Fibroblast of gingiva (primary cell): ENCODE data around the gene MCEMP1.

ENCODE experiments used
- DNase-seq: peaks from one replicate; pipeline ENCODE4 v3.0.0-alpha.2; 2011; ENCODE audit warnings: low read depth

MCEMP1 gene

GRCh38 chr19:7670790-7671189 lies 6.1 kb upstream of the MCEMP1 start:
- DNase-seq: no peak

GRCh38 chr19:7672522-7672921 lies 4.4 kb upstream of the MCEMP1 start:
- no peak for DNase-seq

- DNase-seq: peak; percentile 88
These were observed 2.6 kb upstream of the MCEMP1 start for GRCh38 chr19:7674010-7675005.

- no peak for DNase-seq
These were observed 514 bp upstream of the MCEMP1 start for GRCh38 chr19:7676376-7676775.

GRCh38 chr19:7677669-7678311 lies 900 bp downstream of the MCEMP1 start:
- DNase-seq: no peak

GRCh38 chr19:7678971-7679751 lies 2.3 kb downstream of the MCEMP1 start:
- no peak for DNase-seq

GRCh38 chr19:7679771-7680605 lies 3.1 kb downstream of the MCEMP1 start:
- no peak for DNase-seq

GRCh38 chr19:7680606-7681339 lies 3.9 kb downstream of the MCEMP1 start, which contains the start of gene TRAPPC5:
Gene TRAPPC5 (plus strand): TSS chr19:7680833. CDS start chr19:7682254, 1,421 bp downstream.
- DNase-seq: peak; percentile 65

- DNase-seq: peak; percentile 67
These were observed 4.7 kb downstream of the MCEMP1 start for GRCh38 chr19:7681340-7682174.

GRCh38 chr19:7682175-7682855 lies 5.4 kb downstream of the MCEMP1 start:
- DNase-seq: no peak

GRCh38 chr19:7685546-7686445 lies 8.9 kb downstream of the MCEMP1 start:
- no peak for DNase-seq

- no peak for DNase-seq
These were observed 10.3 kb downstream of the MCEMP1 start for GRCh38 chr19:7687177-7687576.

- no peak for DNase-seq
These were observed 12.3 kb downstream of the MCEMP1 start for GRCh38 chr19:7689165-7689564.

- DNase-seq: no peak
These were observed 13.9 kb downstream of the MCEMP1 start for GRCh38 chr19:7690779-7691258.

GRCh38 chr19:7691497-7691896 lies 14.6 kb downstream of the MCEMP1 start:
- DNase-seq: no peak

GRCh38 chr19:7692417-7693088 lies 15.7 kb downstream of the MCEMP1 start:
- no peak for DNase-seq

- DNase-seq: no peak
These were observed 17.6 kb downstream of the MCEMP1 start for GRCh38 chr19:7694499-7694898.
